ENCODE data around the gene LRRC2.

LRRC2 gene

DNA sequence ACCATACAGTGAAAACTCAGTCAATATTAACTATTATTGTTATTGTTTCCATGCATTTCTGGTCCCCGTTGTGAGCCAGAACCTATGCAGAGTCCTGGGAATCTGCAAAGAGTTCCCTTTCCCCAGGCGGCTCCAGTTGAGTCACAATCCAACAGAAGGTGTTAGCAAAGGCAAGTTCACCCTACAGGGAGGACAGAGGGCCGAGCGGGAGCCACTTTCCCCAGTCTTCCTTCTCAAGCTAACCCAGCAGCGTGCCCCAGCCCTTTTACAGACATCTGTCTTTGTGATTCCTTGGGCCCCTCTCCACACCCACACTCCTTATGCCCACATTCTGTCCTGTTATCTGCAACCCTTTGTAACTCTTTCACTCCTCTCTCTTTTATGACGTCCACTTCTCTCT is 88.3 kb downstream of the LRRC2 start:
- DNase-seq (ENCODE audit: low read depth) = no peak

DNA sequence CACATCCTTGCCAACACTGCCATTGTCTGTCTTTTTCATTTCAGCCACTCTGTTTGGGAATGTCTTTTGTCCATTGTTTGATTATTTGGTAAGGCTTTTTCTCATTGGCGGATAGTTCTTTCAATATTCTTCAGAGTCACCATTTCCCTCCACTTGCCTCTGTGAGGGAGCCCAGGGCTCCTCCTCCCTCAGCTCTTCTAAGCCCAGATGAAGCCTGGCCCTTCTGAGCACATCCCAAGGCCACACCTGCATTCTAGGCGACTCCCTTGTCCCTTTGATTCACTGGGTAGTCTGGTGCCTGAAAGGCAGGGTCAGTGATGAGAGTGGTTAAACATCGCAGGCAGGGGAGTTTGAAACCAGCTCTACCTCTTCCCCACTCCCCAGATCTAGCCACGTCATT is 89.0 kb downstream of the LRRC2 start:
- DNase-seq (ENCODE audit: low read depth) = no peak

DNA sequence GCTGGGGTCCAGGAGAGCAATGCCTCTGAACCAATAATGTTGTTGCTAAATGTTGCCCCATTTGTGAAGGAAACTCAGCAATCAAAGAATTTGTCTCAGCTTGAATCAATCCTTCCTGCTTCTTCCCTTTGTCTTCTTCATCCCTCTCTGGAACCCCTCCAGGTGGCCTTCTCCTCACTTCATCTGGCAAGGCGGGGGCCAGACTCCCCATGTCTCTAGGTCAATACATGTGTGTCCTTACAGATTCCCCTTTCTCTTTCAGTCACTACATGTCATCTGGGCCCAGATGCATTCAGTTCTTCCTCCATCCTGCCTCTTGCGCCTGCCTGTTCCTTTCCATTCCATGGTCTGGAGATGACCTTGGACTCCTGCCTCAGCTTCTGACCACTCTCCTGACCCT is 93.4 kb downstream of the LRRC2 start:
- DNase-seq (ENCODE audit: low read depth) = no peak

DNA sequence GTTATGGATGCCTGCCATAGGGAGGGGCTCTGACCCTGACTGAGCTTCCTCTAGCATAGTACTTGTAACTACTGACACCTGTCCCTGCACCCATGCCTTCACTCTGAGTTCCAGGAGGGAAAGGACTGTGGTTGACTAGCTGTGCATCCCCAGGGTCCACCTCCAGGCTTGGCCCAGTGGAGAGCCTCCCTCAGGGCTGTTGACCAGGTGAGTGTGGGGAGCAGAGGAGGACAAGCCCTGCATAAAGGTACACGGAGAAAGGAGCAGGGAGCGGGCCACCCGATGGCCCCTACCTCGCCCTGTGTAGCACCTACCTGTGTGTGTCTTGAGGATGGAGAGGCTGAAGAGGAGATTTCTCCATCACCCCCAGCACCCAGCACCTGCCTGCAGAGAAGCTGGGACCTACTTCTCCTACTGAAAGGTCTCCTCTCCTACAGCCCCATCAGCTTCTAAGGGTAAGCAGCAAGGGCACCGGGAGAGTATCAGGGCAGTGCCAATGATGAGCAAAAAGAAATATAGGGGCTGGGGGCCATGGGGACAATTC is 94.7 kb downstream of the LRRC2 start:
- no peak for DNase-seq (ENCODE audit: low read depth)

DNA sequence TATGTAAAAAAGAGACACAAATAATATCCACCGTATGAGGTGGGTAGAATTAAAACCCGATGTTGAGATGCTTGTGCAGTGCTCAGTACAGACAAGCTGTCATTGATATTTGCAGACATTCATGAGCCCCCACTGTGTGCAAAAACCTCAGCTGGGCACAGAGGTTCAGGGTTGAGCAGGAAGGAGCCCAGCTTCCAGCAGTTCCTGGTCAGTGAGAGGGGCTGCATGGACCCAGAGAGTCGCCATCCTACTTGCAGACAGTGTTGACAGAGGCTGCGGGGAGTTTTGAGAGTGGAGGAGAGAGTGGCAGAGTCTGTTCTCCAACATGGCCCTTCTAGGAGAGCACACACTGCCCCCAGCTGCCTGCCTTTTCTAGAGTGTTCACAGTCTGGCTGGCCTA is 95.3 kb downstream of the LRRC2 start:
- no peak for DNase-seq (ENCODE audit: low read depth)

DNA sequence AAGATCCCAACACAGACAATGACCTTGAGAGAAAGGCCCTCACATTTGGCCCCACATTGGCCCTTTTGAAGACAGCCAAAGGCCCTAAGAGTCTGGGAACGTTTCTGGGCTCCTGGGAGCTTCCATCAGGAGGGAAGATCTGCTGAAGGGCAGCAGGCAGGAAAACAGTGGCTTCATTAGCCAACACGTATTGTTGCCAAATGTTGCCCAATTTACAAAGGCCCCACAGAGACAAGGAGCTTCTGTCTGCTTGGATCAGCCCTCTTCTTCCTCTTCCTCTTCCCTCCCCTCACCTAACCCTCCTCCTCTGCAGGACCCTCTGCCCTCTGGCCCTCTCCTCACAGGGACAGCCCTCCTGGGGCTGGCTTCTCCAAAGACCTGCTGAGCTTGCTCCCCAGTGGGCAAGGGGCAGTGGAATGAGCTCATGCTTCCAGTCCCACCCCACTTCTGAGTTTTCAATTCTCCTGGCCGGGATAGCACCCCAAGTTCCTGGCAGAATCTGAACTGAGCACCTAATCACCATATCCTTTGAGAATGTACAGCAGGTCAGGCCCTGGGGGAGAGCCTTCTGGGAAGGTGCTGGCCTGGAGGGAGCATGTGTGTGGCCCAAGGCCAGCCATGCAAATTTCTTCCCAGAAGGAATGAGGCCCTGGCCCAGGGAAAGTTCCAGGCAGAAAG is 96.3 kb downstream of the LRRC2 start:
- no peak for DNase-seq (ENCODE audit: low read depth)

DNA sequence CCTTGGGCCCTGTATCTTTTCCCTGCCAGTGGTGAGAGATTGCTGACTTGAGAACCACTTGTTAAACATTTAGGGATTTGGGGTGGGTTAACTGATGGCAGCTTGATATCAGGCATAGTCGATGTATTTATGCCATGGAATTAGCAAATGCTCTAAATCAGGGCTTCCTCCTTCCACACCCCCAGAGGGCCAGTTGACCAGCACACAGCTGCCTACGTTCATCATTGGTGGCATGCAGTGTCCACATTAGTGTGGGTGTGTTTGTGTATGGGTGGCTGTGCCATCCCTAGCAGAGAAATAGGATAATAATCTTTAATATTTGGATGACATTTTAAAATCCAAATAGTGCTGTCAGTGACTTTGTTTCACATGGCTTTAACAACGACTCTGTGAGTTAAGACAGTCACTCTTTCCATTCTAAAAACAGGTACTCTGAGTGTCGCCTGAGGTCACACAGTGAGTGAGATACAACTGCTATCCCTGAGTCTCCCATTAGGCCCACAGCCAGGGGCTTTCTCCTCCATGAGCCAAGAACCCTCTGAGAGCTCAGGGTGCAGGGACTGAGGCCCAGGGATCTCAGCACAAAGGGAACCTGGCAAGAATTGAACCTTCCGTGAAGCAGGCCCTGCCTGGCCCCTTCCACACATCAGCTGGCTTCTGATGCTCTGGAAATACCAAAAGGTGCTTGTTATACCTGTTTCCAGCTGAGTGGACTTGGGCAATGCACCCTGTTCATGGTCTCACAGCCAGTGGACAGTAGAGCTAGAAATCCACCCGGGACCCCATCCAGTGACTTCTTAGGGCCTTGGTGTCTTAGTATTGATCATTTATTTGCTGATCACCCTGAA is 97.1 kb downstream of the LRRC2 start:
- DNase-seq (ENCODE audit: low read depth) = no peak

DNA sequence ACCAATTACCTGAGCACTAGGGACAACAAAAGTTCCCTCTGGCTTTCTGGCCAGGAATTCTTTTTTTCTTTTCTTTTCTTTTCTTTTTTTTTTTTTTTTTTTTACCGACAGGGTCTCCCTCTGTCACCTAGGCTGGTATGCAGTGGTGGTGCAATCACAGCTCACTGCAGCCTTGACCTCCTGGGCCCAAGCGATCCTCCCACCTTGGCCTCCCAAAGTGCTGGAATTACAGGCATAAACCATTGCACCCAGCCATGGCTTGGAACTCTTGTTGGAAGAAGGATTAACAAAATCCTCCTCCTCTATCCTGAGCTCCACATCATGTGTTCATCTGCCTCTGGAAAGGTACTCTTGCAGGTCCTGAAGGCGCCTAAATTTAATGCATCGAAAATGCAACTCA is 98.5 kb downstream of the LRRC2 start:
- no peak for DNase-seq (ENCODE audit: low read depth)

DNA sequence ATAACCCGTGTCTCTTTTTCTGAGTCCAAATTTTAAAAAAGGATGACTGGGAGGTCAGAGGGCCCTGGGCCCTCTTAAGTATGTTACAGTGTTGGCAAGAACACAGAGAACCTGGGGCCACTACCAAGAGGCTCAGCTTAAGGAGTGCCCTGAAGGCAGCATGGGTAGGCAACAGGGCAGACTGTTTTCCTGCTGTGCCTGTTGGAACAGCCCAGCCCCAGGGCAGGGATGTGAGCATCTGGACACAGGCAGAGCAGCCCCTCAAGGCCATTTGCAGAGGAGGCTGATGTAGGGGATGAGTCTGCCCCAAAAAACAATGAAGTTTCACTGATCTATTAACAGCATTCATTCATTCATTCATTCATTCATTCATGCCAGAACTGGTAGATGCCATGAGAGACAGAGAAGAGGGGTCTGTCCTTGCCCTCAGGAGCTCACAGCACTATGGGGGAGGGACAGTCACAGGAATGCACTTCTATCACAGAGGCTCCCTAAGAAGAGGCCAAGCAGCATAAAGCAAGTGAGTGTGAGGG is 99.2 kb downstream of the LRRC2 start:
- DNase-seq (ENCODE audit: low read depth) = no peak

DNA sequence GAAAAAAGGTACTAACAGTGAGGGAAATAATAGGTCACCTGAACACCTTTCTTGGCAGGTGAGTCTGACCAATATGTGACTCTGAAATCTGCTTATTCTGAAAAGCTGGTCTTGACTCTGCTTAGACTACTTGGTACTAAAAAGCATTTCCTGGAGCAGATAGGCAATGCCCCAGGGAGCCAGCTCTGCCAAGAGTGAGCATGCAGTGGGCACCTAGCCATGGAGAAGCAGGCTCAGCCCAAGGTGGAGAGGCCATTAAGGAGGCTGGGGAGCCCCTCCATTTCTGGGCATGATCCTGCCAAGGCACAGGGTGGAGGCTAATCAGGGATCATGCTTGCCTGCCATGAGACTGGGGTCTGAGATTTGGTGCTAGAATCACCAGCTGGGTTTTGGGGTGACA is 99.8 kb downstream of the LRRC2 start:
- no peak for DNase-seq (ENCODE audit: low read depth)
